GM23338 (cell line): ENCODE data around the gene ARID4B. TPM values are rescaled to one million over a fixed set of nuclear protein-coding genes. Genes with fewer than 3 reads are reported as not detected.

Experiments used
- ETS1 ChIP-seq: IDR thresholded peaks from 2 replicates; pipeline ENCODE4 v1.6.1; 2016; ENCODE audit warnings: antibody characterized with exemption
- EZH2phosphoT487 ChIP-seq: fragments of 200-600 bp; sonication (generic); IDR thresholded peaks from one replicate; pipeline ENCODE4 v1.8.1; 2018; ENCODE audit warnings: antibody characterized with exemption; ENCODE audit not compliant: unreplicated experiment
- JUNB ChIP-seq: IDR thresholded peaks from one replicate; pipeline ENCODE4 v1.6.1; 2016; ENCODE audit warnings: antibody characterized with exemption; ENCODE audit not compliant: unreplicated experiment
- NANOG ChIP-seq: IDR thresholded peaks from 2 replicates; pipeline ENCODE4 v1.6.1; 2016; ENCODE audit warnings: antibody characterized with exemption, borderline replicate concordance
- REST ChIP-seq: IDR thresholded peaks from one replicate; pipeline ENCODE4 v1.6.1; 2018; ENCODE audit warnings: antibody characterized with exemption; ENCODE audit not compliant: unreplicated experiment
- ZNF331 ChIP-seq: fragments of 250-450 bp; sonication (Bioruptor Pico); IDR thresholded peaks from 2 replicates; pipeline ENCODE4 v1.5.0; 2020; ENCODE audit warnings: low read depth, mild to moderate bottlenecking, moderate library complexity
- ZNF462 ChIP-seq: fragments of 250-450 bp; sonication (Bioruptor Pico); IDR thresholded peaks from 2 replicates; pipeline ENCODE4 v1.5.0; 2020; ENCODE audit warnings: mild to moderate bottlenecking, moderate library complexity
- polyA plus RNA-seq: library from polyadenylated mRNA; unstranded; fragments of >200 nt; fragmentation: Nextera tagmentation; extraction: Ambion mirVana; gene quantifications from 2 replicates; pipeline ENCODE4 v1.2.1, GENCODE V29; 2016
- total RNA-seq: library from RNA; depleted of rRNA; stranded (reverse); fragments of >200 nt; shearing (Covaris generic); gene quantifications from 2 replicates; pipeline ENCODE4 v1.2.3, GENCODE V29; 2014

Gene ARID4B
- total and polyA plus RNA-seq, 2 experiments from 2014 or later = 25.1 to 59.8 TPM

GRCh38 chr1:235339746-235340145 is 11.8 kb upstream of the ARID4B start (continued):
- TF ChIP-seq ZNF462 (no peak), ETS1 (no peak), EZH2phosphoT487 (no peak), REST (no peak), ZNF331 (no peak), JUNB (no peak), NANOG (no peak)
